ENCODE results near the gene PRSS36. TPM values are rescaled to one million over a fixed set of nuclear protein-coding genes. Genes with fewer than 3 reads are reported as not detected.

The PRSS36 gene
- total RNA-seq (2022; extraction: Qiagen RNA extraction; ENCODE audit: low read depth), result 0.43 to 1.0 TPM (median 0.84 TPM) in 5 replicates

GRCh38 chr16:31149894-31150890, at the start of gene PRSS36:
Gene PRSS36 (minus strand): TSS chr16:31150066. CDS start chr16:31150035, 31 bp downstream.

GRCh38 chr16:31179747-31180459, 30.0 kb upstream of the PRSS36 start, which contains the start of gene FUS:
Gene FUS (plus strand): TSS chr16:31180139. CDS start chr16:31180215, 76 bp downstream.

GRCh38 chr16:31135535-31136286, 14.2 kb downstream of the PRSS36 start, which contains the start of gene PRSS8:
Gene PRSS8 (minus strand): TSS chr16:31135727. CDS start chr16:31135498, 229 bp downstream.

GRCh38 chr16:31117384-31118222, 32.3 kb downstream of the PRSS36 start, which contains the start of gene KAT8:
Gene KAT8 (plus strand): TSS chr16:31117664. CDS start chr16:31117682, 18 bp downstream.

GRCh38 chr16:31108035-31108793, 41.7 kb downstream of the PRSS36 start, which contains the start of gene BCKDK:
Gene BCKDK (plus strand): TSS chr16:31108386. CDS start chr16:31109224, 838 bp downstream.

GRCh38 chr16:31094424-31095120, 55.3 kb downstream of the PRSS36 start, which contains the start of gene VKORC1:
Gene VKORC1 (minus strand): TSS chr16:31094797. CDS start chr16:31094729, 68 bp downstream.

Other genes with a start within 250 kb of the PRSS36 start
- gene FBXL19, start 226.5 kb downstream of the PRSS36 start, total RNA-seq (2022; extraction: Qiagen RNA extraction; ENCODE audit: low read depth), result 12.1 to 25.6 TPM (median 20.3 TPM) in 5 replicates
- gene ORAI3, start 201.0 kb downstream of the PRSS36 start, total RNA-seq (2022; extraction: Qiagen RNA extraction; ENCODE audit: low read depth), result 12.5 to 15.3 TPM (median 13.2 TPM) in 5 replicates
- gene SETD1A, start 192.3 kb downstream of the PRSS36 start, total RNA-seq (2022; extraction: Qiagen RNA extraction; ENCODE audit: low read depth), result 19.1 to 23.3 TPM (median 20.8 TPM) in 5 replicates
- 12.8 to 14.8 TPM (median 13.7 TPM) in 5 replicates for gene HSD3B7, start 164.9 kb downstream of the PRSS36 start, total RNA-seq (2022; extraction: Qiagen RNA extraction; ENCODE audit: low read depth)
- gene STX1B, start 139.4 kb downstream of the PRSS36 start, total RNA-seq (2022; extraction: Qiagen RNA extraction; ENCODE audit: low read depth), result 1.6 to 2.1 TPM (median 1.8 TPM) in 5 replicates
- 62.0 to 75.6 TPM (median 68.6 TPM) in 5 replicates for gene STX4, start 116.5 kb downstream of the PRSS36 start, total RNA-seq (2022; extraction: Qiagen RNA extraction; ENCODE audit: low read depth)
- 12.1 to 21.7 TPM (median 16.0 TPM) in 5 replicates for gene ZNF668, start 75.8 kb downstream of the PRSS36 start, total RNA-seq (2022; extraction: Qiagen RNA extraction; ENCODE audit: low read depth)
- gene ZNF646, start 75.6 kb downstream of the PRSS36 start, total RNA-seq (2022; extraction: Qiagen RNA extraction; ENCODE audit: low read depth), result 10.3 to 13.0 TPM (median 11.6 TPM) in 5 replicates
- gene PRSS53, start 61.1 kb downstream of the PRSS36 start, total RNA-seq (2022; extraction: Qiagen RNA extraction; ENCODE audit: low read depth), result 1.3 to 2.1 TPM (median 1.6 TPM) in 5 replicates
- gene VKORC1, start 55.3 kb downstream of the PRSS36 start, total RNA-seq (2022; extraction: Qiagen RNA extraction; ENCODE audit: low read depth), result 102 to 138 TPM (median 128 TPM) in 5 replicates
- 37.7 to 50.5 TPM (median 42.3 TPM) in 5 replicates for gene BCKDK, start 41.7 kb downstream of the PRSS36 start, total RNA-seq (2022; extraction: Qiagen RNA extraction; ENCODE audit: low read depth)
- 33.6 to 39.8 TPM (median 37.9 TPM) in 5 replicates for gene KAT8, start 32.4 kb downstream of the PRSS36 start, total RNA-seq (2022; extraction: Qiagen RNA extraction; ENCODE audit: low read depth)
- gene PRSS8, start 14.3 kb downstream of the PRSS36 start, total RNA-seq (2022; extraction: Qiagen RNA extraction; ENCODE audit: low read depth), result 0.18 to 0.35 TPM (median 0.26 TPM) in 5 replicates
- 492 to 613 TPM (median 516 TPM) in 5 replicates for gene FUS, start 30.1 kb upstream of the PRSS36 start, total RNA-seq (2022; extraction: Qiagen RNA extraction; ENCODE audit: low read depth)
- gene PYCARD, start 52.7 kb upstream of the PRSS36 start, total RNA-seq (2022; extraction: Qiagen RNA extraction; ENCODE audit: low read depth), result 26.1 to 45.4 TPM (median 38.3 TPM) in 5 replicates
- 0.02 TPM in 5 replicates for gene TRIM72, start 64.1 kb upstream of the PRSS36 start, total RNA-seq (2022; extraction: Qiagen RNA extraction; ENCODE audit: low read depth)
- gene PYDC1, start 67.1 kb upstream of the PRSS36 start, total RNA-seq (2022; extraction: Qiagen RNA extraction; ENCODE audit: low read depth), result not detected in 5 replicates
- 1.1 to 2.6 TPM (median 1.9 TPM) in 5 replicates for gene ITGAM, start 109.9 kb upstream of the PRSS36 start, total RNA-seq (2022; extraction: Qiagen RNA extraction; ENCODE audit: low read depth)
- gene ITGAX, start 205.1 kb upstream of the PRSS36 start, total RNA-seq (2022; extraction: Qiagen RNA extraction; ENCODE audit: low read depth), result 1.2 to 2.0 TPM (median 1.4 TPM) in 5 replicates
- not detected in 5 replicates for gene ITGAD, start 243.3 kb upstream of the PRSS36 start, total RNA-seq (2022; extraction: Qiagen RNA extraction; ENCODE audit: low read depth)

Data from A549 treated with DMSO at 1 μM for 4 hours (cell line).